WTC11 (cell line): ENCODE results near the gene GTPBP3. TPM values are rescaled to one million over a fixed set of nuclear protein-coding genes. Genes with fewer than 3 reads are reported as not detected.

Experiments used
- ATAC-seq: fragments of 200-7000 bp; cut with Tn5 transposase; 2 replicates; pipeline ENCODE4 v1.10.0; 2021; ENCODE audit warnings: mild to moderate bottlenecking, moderate library complexity
- CTCF ChIA-PET: fragments of 300-600 bp; sonication (Branson Sonifier 250); formaldehyde crosslinking; loops from one replicate; lab custom pipeline; 2021; ENCODE audit warnings: antibody characterized with exemption; lab: Charles Lee
- POLR2A ChIA-PET: fragments of 350-600 bp; sonication (Branson Sonifier 250); formaldehyde crosslinking; loops from one replicate; lab custom pipeline; 2021; ENCODE audit warnings: antibody characterized with exemption; lab: Charles Lee
- DNase-seq: peaks from one replicate; pipeline ENCODE4 v3.0.0; 2021; ENCODE audit warnings: low spot score
- H3K27ac Mint-ChIP-seq: 2 replicates; pipeline ENCODE4 v1.8.0; 2021; ENCODE audit warnings: mixed read lengths
- H3K27me3 Mint-ChIP-seq: 2 replicates; pipeline ENCODE4 v1.8.0; 2021; ENCODE audit warnings: low read depth, mild to moderate bottlenecking, moderate library complexity, mixed read lengths
- H3K36me3 Mint-ChIP-seq: 2 replicates; pipeline ENCODE4 v1.8.0; 2021; ENCODE audit warnings: mixed read lengths
- H3K4me1 Mint-ChIP-seq: 2 replicates; pipeline ENCODE4 v1.8.0; 2022; ENCODE audit warnings: mixed read lengths
- H3K4me3 Mint-ChIP-seq: 2 replicates; pipeline ENCODE4 v1.8.0; 2021; ENCODE audit warnings: mild to moderate bottlenecking, moderate library complexity, mixed read lengths
- H3K9me3 Mint-ChIP-seq: 2 replicates; pipeline ENCODE4 v1.8.0; 2021; ENCODE audit warnings: mixed read lengths
- E2F1 ChIP-seq: sonication (generic); formaldehyde crosslinking; IDR thresholded peaks from 2 replicates; pipeline ENCODE4 v1.8.0; 2022; ENCODE audit warnings: mild to moderate bottlenecking, missing genetic modification reagents
- GRHL2 ChIP-seq: fragments of 250-450 bp; sonication (Bioruptor Pico); IDR thresholded peaks from 2 replicates; pipeline ENCODE4 v1.8.0; 2022; ENCODE audit warnings: mild to moderate bottlenecking, moderate library complexity; ENCODE audit not compliant: insufficient replicate concordance, severe bottlenecking
- KAT7 ChIP-seq: sonication (generic); formaldehyde crosslinking; IDR thresholded peaks from 2 replicates; pipeline ENCODE4 v1.8.1; 2023; ENCODE audit warnings: missing genetic modification reagents, mild to moderate bottlenecking, borderline replicate concordance
- NFATC4 ChIP-seq: fragments of 250-450 bp; sonication (Bioruptor Pico); IDR thresholded peaks from 2 replicates; pipeline ENCODE4 v1.9.0; 2021; ENCODE audit warnings: mild to moderate bottlenecking
- OVOL2 ChIP-seq: fragments of 250-450 bp; sonication (Bioruptor Pico); IDR thresholded peaks from 2 replicates; pipeline ENCODE4 v1.9.0; 2021; ENCODE audit warnings: mild to moderate bottlenecking, borderline replicate concordance
- PREB ChIP-seq: sonication (generic); formaldehyde crosslinking; IDR thresholded peaks from 2 replicates; pipeline ENCODE4 v1.8.1; 2022; ENCODE audit warnings: mild to moderate bottlenecking, missing genetic modification reagents, moderate library complexity, borderline replicate concordance
- RELA ChIP-seq: sonication (generic); formaldehyde crosslinking; IDR thresholded peaks from 2 replicates; pipeline ENCODE4 v1.8.1; 2022; ENCODE audit warnings: missing genetic modification reagents, mild to moderate bottlenecking, borderline replicate concordance
- SMAD3 ChIP-seq: sonication (generic); formaldehyde crosslinking; IDR thresholded peaks from 2 replicates; pipeline ENCODE4 v1.8.0; 2022; ENCODE audit warnings: missing genetic modification reagents, mild to moderate bottlenecking, borderline replicate concordance
- ZNF121 ChIP-seq: sonication (generic); formaldehyde crosslinking; IDR thresholded peaks from 2 replicates; pipeline ENCODE4 v1.8.0; 2023; ENCODE audit warnings: missing genetic modification reagents
- ZNF138 ChIP-seq: sonication (generic); formaldehyde crosslinking; conservative IDR thresholded peaks from 2 replicates; pipeline ENCODE4 v1.8.1; 2022; ENCODE audit warnings: mild to moderate bottlenecking, moderate library complexity, missing genetic modification reagents
- ZNF263 ChIP-seq: sonication (generic); formaldehyde crosslinking; IDR thresholded peaks from 2 replicates; pipeline ENCODE4 v1.8.1; 2022; ENCODE audit warnings: low read depth, mild to moderate bottlenecking, moderate library complexity, missing genetic modification reagents
- ZNF423 ChIP-seq: fragments of 250-450 bp; sonication (Bioruptor Pico); IDR thresholded peaks from 2 replicates; pipeline ENCODE4 v2.1.2; 2022; ENCODE audit warnings: mild to moderate bottlenecking, moderate library complexity
- ZNF425 ChIP-seq: fragments of 250-450 bp; sonication (Bioruptor Pico); conservative IDR thresholded peaks from 2 replicates; pipeline ENCODE4 v1.9.0; 2021; ENCODE audit warnings: mild to moderate bottlenecking
- ZNF671 ChIP-seq: fragments of 250-450 bp; sonication (Bioruptor Pico); IDR thresholded peaks from 2 replicates; pipeline ENCODE4 v1.8.0; 2021; ENCODE audit warnings: mild to moderate bottlenecking
- ZSCAN18 ChIP-seq: fragments of 250-450 bp; sonication (Bioruptor Pico); IDR thresholded peaks from 2 replicates; pipeline ENCODE4 v2.1.2; 2022; ENCODE audit warnings: mild to moderate bottlenecking, moderate library complexity
- total RNA-seq: library from RNA; stranded (reverse); gene quantifications from 3 replicates; pipeline ENCODE4 v1.2.3, GENCODE V29; 2021
- TF ChIP-seq, protein P1 (sequence below): fragments of 200-600 bp; IDR thresholded peaks from 2 replicates; pipeline ENCODE4 v1.8.0; 2022; ENCODE audit warnings: antibody characterized with exemption
- TF ChIP-seq, protein P2 (sequence below): sonication (generic); formaldehyde crosslinking; conservative IDR thresholded peaks from 2 replicates; pipeline ENCODE4 v1.8.1; 2023; ENCODE audit warnings: mild to moderate bottlenecking, low read depth, missing genetic modification reagents, moderate library complexity
- TF ChIP-seq, protein P3 (sequence below): sonication (generic); formaldehyde crosslinking; IDR thresholded peaks from 2 replicates; pipeline ENCODE4 v1.8.0; 2022; ENCODE audit warnings: mild to moderate bottlenecking, missing genetic modification reagents

GTPBP3 gene
- total RNA-seq, 1 experiment from 2014 or later = 93.0 TPM

DNA sequence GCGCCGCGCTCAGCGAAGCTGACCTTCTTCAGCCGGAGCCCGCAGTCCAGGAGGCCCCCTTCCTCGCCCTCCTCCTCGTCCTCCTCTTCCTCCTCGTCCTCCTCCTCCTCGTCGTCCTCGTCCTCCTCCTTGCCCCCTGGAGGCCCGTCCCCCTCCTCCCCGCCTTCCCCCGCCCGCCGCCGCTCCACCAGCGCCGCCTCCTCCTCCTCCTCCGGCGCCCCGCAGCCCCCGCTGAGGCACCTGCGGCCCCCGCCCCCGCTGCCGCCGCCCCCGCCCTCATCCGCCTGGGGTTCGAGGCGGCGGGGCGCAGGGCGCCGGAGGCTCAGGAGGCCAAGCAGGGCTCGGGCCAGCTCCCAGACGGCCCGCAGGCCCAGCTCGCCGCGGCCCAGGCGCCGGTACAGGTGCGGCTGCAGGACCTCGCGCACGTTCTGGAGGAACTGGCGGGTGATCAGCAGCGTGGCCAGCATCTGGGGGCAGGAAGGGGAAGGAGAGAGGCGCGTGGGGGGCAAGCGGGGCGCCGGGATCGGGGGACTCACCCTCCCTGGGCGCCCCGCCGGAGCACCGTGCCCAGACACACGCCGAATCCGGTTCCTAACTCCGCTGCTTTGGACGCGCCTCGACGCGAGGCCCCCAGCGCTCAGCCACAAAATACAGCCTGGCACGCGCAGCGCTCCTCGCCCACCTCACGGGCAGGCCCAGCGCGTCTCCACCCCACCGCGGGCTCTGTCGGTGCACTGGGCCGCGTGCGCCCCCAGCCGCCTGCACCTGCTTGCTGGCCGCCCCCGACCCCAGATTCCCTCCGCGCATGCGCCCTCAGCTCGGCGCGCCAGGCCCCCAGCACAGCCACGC lies 8.6 kb upstream of the GTPBP3 start (continued):
- TF ChIP-seq, protein P1, sequence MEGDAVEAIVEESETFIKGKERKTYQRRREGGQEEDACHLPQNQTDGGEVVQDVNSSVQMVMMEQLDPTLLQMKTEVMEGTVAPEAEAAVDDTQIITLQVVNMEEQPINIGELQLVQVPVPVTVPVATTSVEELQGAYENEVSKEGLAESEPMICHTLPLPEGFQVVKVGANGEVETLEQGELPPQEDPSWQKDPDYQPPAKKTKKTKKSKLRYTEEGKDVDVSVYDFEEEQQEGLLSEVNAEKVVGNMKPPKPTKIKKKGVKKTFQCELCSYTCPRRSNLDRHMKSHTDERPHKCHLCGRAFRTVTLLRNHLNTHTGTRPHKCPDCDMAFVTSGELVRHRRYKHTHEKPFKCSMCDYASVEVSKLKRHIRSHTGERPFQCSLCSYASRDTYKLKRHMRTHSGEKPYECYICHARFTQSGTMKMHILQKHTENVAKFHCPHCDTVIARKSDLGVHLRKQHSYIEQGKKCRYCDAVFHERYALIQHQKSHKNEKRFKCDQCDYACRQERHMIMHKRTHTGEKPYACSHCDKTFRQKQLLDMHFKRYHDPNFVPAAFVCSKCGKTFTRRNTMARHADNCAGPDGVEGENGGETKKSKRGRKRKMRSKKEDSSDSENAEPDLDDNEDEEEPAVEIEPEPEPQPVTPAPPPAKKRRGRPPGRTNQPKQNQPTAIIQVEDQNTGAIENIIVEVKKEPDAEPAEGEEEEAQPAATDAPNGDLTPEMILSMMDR = no peak
- TF ChIP-seq GRHL2 (CRISPR knock-in tag) (no peak), ZNF121 (no peak), ZNF138 (CRISPR knock-in tag) (no peak), PREB (CRISPR knock-in tag) (no peak), ZSCAN18 (CRISPR knock-in tag) (no peak), KAT7 (CRISPR knock-in tag) (no peak), ZNF425 (CRISPR knock-in tag) (no peak), ZNF671 (CRISPR knock-in tag) (no peak), SMAD3 (CRISPR knock-in tag) (0 out of 2 replicates have a peak, but pooled peaks have one; percentile 28)
- TF ChIP-seq, protein P2, sequence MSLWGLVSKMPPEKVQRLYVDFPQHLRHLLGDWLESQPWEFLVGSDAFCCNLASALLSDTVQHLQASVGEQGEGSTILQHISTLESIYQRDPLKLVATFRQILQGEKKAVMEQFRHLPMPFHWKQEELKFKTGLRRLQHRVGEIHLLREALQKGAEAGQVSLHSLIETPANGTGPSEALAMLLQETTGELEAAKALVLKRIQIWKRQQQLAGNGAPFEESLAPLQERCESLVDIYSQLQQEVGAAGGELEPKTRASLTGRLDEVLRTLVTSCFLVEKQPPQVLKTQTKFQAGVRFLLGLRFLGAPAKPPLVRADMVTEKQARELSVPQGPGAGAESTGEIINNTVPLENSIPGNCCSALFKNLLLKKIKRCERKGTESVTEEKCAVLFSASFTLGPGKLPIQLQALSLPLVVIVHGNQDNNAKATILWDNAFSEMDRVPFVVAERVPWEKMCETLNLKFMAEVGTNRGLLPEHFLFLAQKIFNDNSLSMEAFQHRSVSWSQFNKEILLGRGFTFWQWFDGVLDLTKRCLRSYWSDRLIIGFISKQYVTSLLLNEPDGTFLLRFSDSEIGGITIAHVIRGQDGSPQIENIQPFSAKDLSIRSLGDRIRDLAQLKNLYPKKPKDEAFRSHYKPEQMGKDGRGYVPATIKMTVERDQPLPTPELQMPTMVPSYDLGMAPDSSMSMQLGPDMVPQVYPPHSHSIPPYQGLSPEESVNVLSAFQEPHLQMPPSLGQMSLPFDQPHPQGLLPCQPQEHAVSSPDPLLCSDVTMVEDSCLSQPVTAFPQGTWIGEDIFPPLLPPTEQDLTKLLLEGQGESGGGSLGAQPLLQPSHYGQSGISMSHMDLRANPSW = no peak
- TF ChIP-seq, all 79 proteins: peak for 25

DNA sequence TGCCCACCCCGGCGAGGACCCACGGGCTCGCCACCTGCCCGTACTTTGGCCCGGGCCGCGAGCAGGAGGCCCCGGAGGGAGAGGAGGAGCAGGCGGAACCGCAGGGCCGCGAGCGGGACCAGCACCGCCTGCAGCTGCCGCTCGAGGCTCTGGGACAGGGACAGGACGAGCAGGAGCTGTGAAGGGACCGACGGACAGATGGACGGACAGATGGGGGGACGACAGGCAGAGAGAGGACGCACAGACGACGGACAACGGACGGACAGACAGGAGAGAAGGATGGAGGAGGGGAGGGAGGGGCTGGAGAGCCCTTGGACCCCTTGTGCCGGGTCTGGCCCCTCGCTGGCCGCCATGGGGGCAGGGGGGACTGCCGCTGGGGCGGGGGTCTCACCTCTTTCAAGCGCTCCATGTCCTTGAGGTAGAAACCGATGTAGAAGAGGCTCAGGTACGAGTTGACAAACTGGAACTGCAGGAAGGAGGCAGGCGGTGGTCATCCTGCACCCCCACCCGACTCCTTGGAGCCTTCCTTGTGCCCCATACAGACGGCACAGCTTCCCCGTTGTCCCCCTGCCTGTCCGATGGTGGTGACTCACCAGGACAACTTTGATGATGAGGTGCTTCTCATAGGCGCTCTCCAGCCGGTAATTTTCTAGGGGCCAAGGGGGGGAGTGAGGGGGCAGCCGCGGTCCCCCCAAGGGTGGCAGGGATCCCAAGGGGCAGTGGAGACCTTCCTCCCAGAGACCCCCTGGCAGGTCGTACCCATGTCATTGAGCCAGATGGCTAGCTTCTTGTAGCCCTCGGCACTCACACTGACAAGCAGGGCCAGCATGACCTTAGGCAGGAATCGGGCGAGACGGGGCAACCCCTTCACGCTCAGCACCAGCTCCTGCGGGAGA lies 7.7 kb upstream of the GTPBP3 start:
- Mint-ChIP-seq H3K9me3 (peaks cover 5% of the 10 kb centered on the region), H3K27ac (no peak overlapping the region), H3K4me3 (peak overlapping the region; percentile 59), H3K4me1 (peaks cover 24% of the 10 kb centered on the region), H3K36me3 (peaks cover 11% of the 10 kb centered on the region), H3K27me3 (peaks cover 5% of the 10 kb centered on the region)
- DNase-seq = no peak
- POLR2A ChIA-PET = interaction anchor here (0.5 to 1.2 kb wide), 3 partner anchors 20 to 87 kb away, joined by 3 to 5 read pairs (median 4); partner anchors contain the start of gene DDA1
- no peak for ATAC-seq
- CTCF ChIA-PET = interaction anchor here (0.9 to 3.5 kb wide), 6 partner anchors 10 to 112 kb away, joined by 3 to 20 read pairs (median 4); partner anchors contain the start of gene ANKLE1
- TF ChIP-seq NFATC4 (CRISPR knock-in tag) (no peak), RELA (CRISPR knock-in tag) (no peak), SMAD3 (CRISPR knock-in tag) (0 out of 2 replicates have a peak, but pooled peaks have one; percentile 6), OVOL2 (no peak), ZNF263 (CRISPR knock-in tag) (no peak), E2F1 (CRISPR knock-in tag) (no peak), ZNF121 (no peak), ZNF423 (CRISPR knock-in tag) (no peak)
- TF ChIP-seq, protein P3, sequence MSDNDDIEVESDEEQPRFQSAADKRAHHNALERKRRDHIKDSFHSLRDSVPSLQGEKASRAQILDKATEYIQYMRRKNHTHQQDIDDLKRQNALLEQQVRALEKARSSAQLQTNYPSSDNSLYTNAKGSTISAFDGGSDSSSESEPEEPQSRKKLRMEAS (CRISPR knock-in tag) = peak; percentile 5
- TF ChIP-seq, protein P1 = no peak
